ENCODE data around the gene IGIP.

GRCh38 chr5:140174014-140174413 is 48.3 kb downstream of the IGIP start:
- TF ChIP-seq CTCF (conservative IDR thresholded peaks at IDR 0.05; ENCODE audit: low read length), result no peak
- TF ChIP-seq EZH2phosphoT487 (IDR thresholded peaks at IDR 0.05; ENCODE audit: borderline replicate concordance), result no peak

All from Loucy (cell line).